Trophoblast cell (in vitro differentiated cells and primary cell): Measurements from ENCODE around the gene ENAH.

Experiments
- DNase-seq, 2 donors: peaks; one replicate each; pipeline ENCODE4 v3.0.0-alpha.2; 2016
- H2AFZ ChIP-seq: 2 replicates; pipeline ENCODE4 v1.6.1; 2013; ENCODE audit warnings: low read length, moderate library complexity, mild to moderate bottlenecking; ENCODE audit not compliant: insufficient read depth, poor library complexity
- H2AK5ac ChIP-seq: 2 replicates; pipeline ENCODE4 v1.6.1; 2013; ENCODE audit warnings: mild to moderate bottlenecking, low read length
- H2BK120ac ChIP-seq: 2 replicates; pipeline ENCODE4 v1.6.1; 2013; ENCODE audit warnings: low read length, mild to moderate bottlenecking, moderate library complexity; ENCODE audit not compliant: insufficient read depth, poor library complexity
- H2BK12ac ChIP-seq: 2 replicates; pipeline ENCODE4 v1.6.1; 2013; ENCODE audit warnings: mild to moderate bottlenecking, low read length, moderate library complexity
- H2BK5ac ChIP-seq: 2 replicates; pipeline ENCODE4 v1.6.1; 2013; ENCODE audit warnings: low read length, low read depth, moderate library complexity, mild to moderate bottlenecking; ENCODE audit not compliant: poor library complexity
- H3K14ac ChIP-seq: 2 replicates; pipeline ENCODE4 v1.6.1; 2013; ENCODE audit warnings: mild to moderate bottlenecking, low read length
- H3K18ac ChIP-seq: 2 replicates; pipeline ENCODE4 v1.6.1; 2013; ENCODE audit warnings: mild to moderate bottlenecking, low read length
- H3K23ac ChIP-seq: 2 replicates; pipeline ENCODE4 v1.6.1; 2013; ENCODE audit warnings: low read length
- H3K27ac ChIP-seq: 2 replicates; pipeline ENCODE4 v1.5.1; 2013; ENCODE audit warnings: low read depth, mild to moderate bottlenecking, inconsistent platforms, low read length, moderate library complexity
- H3K27me3 ChIP-seq: 2 replicates; pipeline ENCODE4 v1.6.1; 2013; ENCODE audit warnings: inconsistent platforms, mild to moderate bottlenecking, low read length, moderate library complexity; ENCODE audit not compliant: insufficient read depth
- H3K36me3 ChIP-seq, 2 experiments: 1 replicate in 1 of 2; 2 replicates in 1 of 2; pipeline ENCODE4 v1.6.1; 2013; ENCODE audit warnings: low read length in 2 of 2, mild to moderate bottlenecking in 2 of 2, moderate library complexity in 1 of 2; ENCODE audit not compliant: insufficient read depth in 2 of 2, control insufficient read depth in 1 of 2
- H3K4ac ChIP-seq: 2 replicates; pipeline ENCODE4 v1.6.1; 2013; ENCODE audit warnings: low read depth, mild to moderate bottlenecking, low read length, moderate library complexity
- H3K4me1 ChIP-seq, 2 experiments: 1 replicate in 1 of 2; 2 replicates in 1 of 2; pipeline ENCODE4 v1.6.1; 2013; ENCODE audit warnings: low read length in 2 of 2, mild to moderate bottlenecking in 2 of 2, moderate library complexity in 1 of 2; ENCODE audit not compliant: insufficient read depth in 2 of 2, control insufficient read depth in 1 of 2
- H3K4me2 ChIP-seq: 2 replicates; pipeline ENCODE4 v1.6.1; 2013; ENCODE audit warnings: inconsistent platforms, mild to moderate bottlenecking, low read length, moderate library complexity
- H3K4me3 ChIP-seq: 2 replicates; pipeline ENCODE4 v1.5.1; 2013; ENCODE audit warnings: mild to moderate bottlenecking, low read depth, low read length, inconsistent platforms
- H3K79me1 ChIP-seq: one replicate; pipeline ENCODE4 v1.6.1; 2013; ENCODE audit warnings: low read length
- H3K79me2 ChIP-seq: 2 replicates; pipeline ENCODE4 v1.6.1; 2013; ENCODE audit warnings: low read length, mild to moderate bottlenecking; ENCODE audit not compliant: control insufficient read depth, insufficient read depth, poor library complexity
- H3K9ac ChIP-seq: 2 replicates; pipeline ENCODE4 v1.6.1; 2013; ENCODE audit warnings: mild to moderate bottlenecking, low read length
- H3K9me3 ChIP-seq: 2 replicates; pipeline ENCODE4 v1.6.1; 2013; ENCODE audit warnings: low read depth, mild to moderate bottlenecking, control low read depth, inconsistent platforms, low read length; ENCODE audit not compliant: insufficient read depth
- H4K12ac ChIP-seq: 2 replicates; pipeline ENCODE4 v1.6.1; 2013; ENCODE audit warnings: low read depth, mild to moderate bottlenecking, low read length, moderate library complexity
- H4K8ac ChIP-seq: 2 replicates; pipeline ENCODE4 v1.6.1; 2013; ENCODE audit warnings: low read depth, mild to moderate bottlenecking, low read length, moderate library complexity
- H4K91ac ChIP-seq: one replicate; pipeline ENCODE4 v1.6.1; 2013; ENCODE audit warnings: low read depth, mild to moderate bottlenecking, low read length, moderate library complexity
- WGBS: extraction: QIAGEN DNeasy Blood & Tissue Kit; methylation state at CpG from one replicate; pipeline ENCODE4 v1.1.7; 2013; ENCODE audit warnings: missing lambda C conversion rate; ENCODE audit not compliant: insufficient read length, insufficient coverage; ENCODE audit errors: extremely low coverage; 5-methylcytosine and 5-hydroxymethylcytosine counted together

Gene ENAH

GRCh38 chr1:225598847-225599246 is 54.1 kb downstream of the ENAH start:
- H3K4me2 ChIP-seq = no peak overlapping the region
- H3K18ac ChIP-seq = no peak overlapping the region
- WGBS = no CpG with 5 or more reads among the region's 2 CpGs
- peaks cover 2% of the 10 kb centered on the region for H3K9me3 ChIP-seq
- no peak overlapping the region for H2BK5ac ChIP-seq
- no peak overlapping the region for H2AK5ac ChIP-seq
- H3K79me1 ChIP-seq = no peaks in the 10 kb centered on the region
- no peak overlapping the region for H3K14ac ChIP-seq
- no peak overlapping the region for H2BK120ac ChIP-seq
- peaks cover 3% of the 10 kb centered on the region for H3K79me2 ChIP-seq
- no peak overlapping the region for H4K91ac ChIP-seq
- H3K4ac ChIP-seq = no peak overlapping the region
- no peak overlapping the region for H3K9ac ChIP-seq
- no peak overlapping the region for H4K12ac ChIP-seq
- no peaks in the 10 kb centered on the region for H3K27me3 ChIP-seq
- H2BK12ac ChIP-seq = no peak overlapping the region
- H4K8ac ChIP-seq = no peak overlapping the region
- no peak overlapping the region for H3K4me3 ChIP-seq
- no peaks in the 10 kb centered on the region for H3K4me1 ChIP-seq
- H3K23ac ChIP-seq = no peak overlapping the region
- no peak overlapping the region for H3K27ac ChIP-seq
- peaks cover 2 to 3% of the 10 kb centered on the region in 2 experiments for H3K36me3 ChIP-seq
- no peak overlapping the region for H2AFZ ChIP-seq
- no peak for DNase-seq

GRCh38 chr1:225597926-225598575 is 54.9 kb downstream of the ENAH start:
- Histone ChIP-seq H2BK120ac (no peak overlapping the region), H3K9me3 (peaks cover 2% of the 10 kb centered on the region), H3K18ac (no peak overlapping the region), H3K79me2 (peaks cover 3% of the 10 kb centered on the region), H4K91ac (no peak overlapping the region), H3K36me3 (peaks cover 2 to 3% of the 10 kb centered on the region in 2 experiments), H3K9ac (no peak overlapping the region), H3K4me2 (no peak overlapping the region), H3K27me3 (no peaks in the 10 kb centered on the region), H3K23ac (no peak overlapping the region), H3K14ac (no peak overlapping the region), H3K79me1 (no peaks in the 10 kb centered on the region), H4K12ac (no peak overlapping the region), H4K8ac (no peak overlapping the region), H2AK5ac (no peak overlapping the region), H2AFZ (no peak overlapping the region), H2BK12ac (no peak overlapping the region), H2BK5ac (no peak overlapping the region), H3K4me3 (no peak overlapping the region), H3K27ac (no peak overlapping the region), H3K4ac (no peak overlapping the region), H3K4me1 (no peaks in the 10 kb centered on the region)
- no CpG with 5 or more reads among the region's 2 CpGs for WGBS
- no peak for DNase-seq

- Histone ChIP-seq H3K4me2 (no peak overlapping the region), H3K79me1 (no peaks in the 10 kb centered on the region), H3K23ac (no peak overlapping the region), H2BK12ac (no peak overlapping the region), H2AK5ac (no peak overlapping the region), H3K4me3 (no peak overlapping the region), H3K18ac (no peak overlapping the region), H3K14ac (no peak overlapping the region), H2BK120ac (no peak overlapping the region), H3K27ac (no peak overlapping the region), H3K4me1 (no peaks in the 10 kb centered on the region), H2AFZ (no peak overlapping the region), H3K36me3 (peaks cover 2 to 3% of the 10 kb centered on the region in 2 experiments), H3K9ac (no peak overlapping the region), H3K79me2 (peaks cover 3% of the 10 kb centered on the region), H3K9me3 (peaks cover 2% of the 10 kb centered on the region), H2BK5ac (no peak overlapping the region), H3K4ac (no peak overlapping the region), H4K12ac (no peak overlapping the region), H4K91ac (no peak overlapping the region), H4K8ac (no peak overlapping the region), H3K27me3 (no peaks in the 10 kb centered on the region)
- no peak for DNase-seq
- no CpG with 5 or more reads among the region's 1 CpG for WGBS
Observed at GRCh38 chr1:225596736-225597135, 56.2 kb downstream of the ENAH start.

- no peak for DNase-seq
- no peak overlapping the region for H2BK5ac ChIP-seq
- no peaks in the 10 kb centered on the region for H3K4me1 ChIP-seq
- H2BK12ac ChIP-seq = no peak overlapping the region
- H4K8ac ChIP-seq = no peak overlapping the region
- H3K4me3 ChIP-seq = no peak overlapping the region
- H2AFZ ChIP-seq = no peak overlapping the region
- H3K27me3 ChIP-seq = no peaks in the 10 kb centered on the region
- no CpG with 5 or more reads among the region's 2 CpGs for WGBS
- no peaks in the 10 kb centered on the region for H3K79me1 ChIP-seq
- H3K4ac ChIP-seq = no peak overlapping the region
- H3K14ac ChIP-seq = no peak overlapping the region
- H3K9me3 ChIP-seq = peaks cover 2% of the 10 kb centered on the region
- no peak overlapping the region for H4K12ac ChIP-seq
- no peak overlapping the region for H3K23ac ChIP-seq
- H3K18ac ChIP-seq = no peak overlapping the region
- no peak overlapping the region for H2AK5ac ChIP-seq
- no peak overlapping the region for H3K4me2 ChIP-seq
- H3K79me2 ChIP-seq = peaks cover 2% of the 10 kb centered on the region
- H3K9ac ChIP-seq = no peak overlapping the region
- H2BK120ac ChIP-seq = no peak overlapping the region
- H4K91ac ChIP-seq = no peak overlapping the region
- H3K36me3 ChIP-seq = peaks cover under 1 to 3% of the 10 kb centered on the region in 2 experiments
- no peak overlapping the region for H3K27ac ChIP-seq
Observed at GRCh38 chr1:225595974-225596551, 56.9 kb downstream of the ENAH start.
